NT2/D1 (cell line): Measurements from ENCODE around the gene CPA3.

Experiments
- DNase-seq: peaks from one replicate; pipeline ENCODE4 v3.0.0-alpha.2; 2011; ENCODE audit warnings: low read depth, low spot score
- H3K27me3 ChIP-seq: 2 replicates; pipeline ENCODE4 v1.6.0; 2011; ENCODE audit warnings: mild to moderate bottlenecking; ENCODE audit not compliant: insufficient read length, insufficient read depth
- H3K36me3 ChIP-seq: 2 replicates; pipeline ENCODE4 v1.6.1; 2011; ENCODE audit warnings: mild to moderate bottlenecking, low read length, mixed read lengths; ENCODE audit not compliant: insufficient read depth, insufficient read length
- H3K4me1 ChIP-seq: 2 replicates; pipeline ENCODE4 v1.5.1; 2011; ENCODE audit not compliant: insufficient read depth, insufficient read length
- H3K4me3 ChIP-seq: 2 replicates; pipeline ENCODE4 v1.5.1; 2011; ENCODE audit warnings: low read depth; ENCODE audit not compliant: insufficient read length
- H3K9ac ChIP-seq: 2 replicates; pipeline ENCODE4 v1.6.0; 2011; ENCODE audit warnings: low read depth; ENCODE audit not compliant: insufficient read length
- H3K9me3 ChIP-seq: 2 replicates; pipeline ENCODE4 v1.5.1; 2011; ENCODE audit warnings: mild to moderate bottlenecking, low read length; ENCODE audit not compliant: insufficient read depth
- SUZ12 ChIP-seq: IDR thresholded peaks from 2 replicates; pipeline ENCODE4 v1.6.1; 2011; ENCODE audit not compliant: insufficient read length, insufficient read depth; ENCODE audit errors: extremely low read depth
- YY1 ChIP-seq: IDR thresholded peaks from 2 replicates; pipeline ENCODE4 v1.6.1; 2011; ENCODE audit not compliant: insufficient read length, insufficient read depth
- ZNF274 ChIP-seq: IDR thresholded peaks from 2 replicates; pipeline ENCODE4 v1.6.1; 2011; ENCODE audit warnings: mild to moderate bottlenecking, low read depth, low read length

Gene CPA3

DNA sequence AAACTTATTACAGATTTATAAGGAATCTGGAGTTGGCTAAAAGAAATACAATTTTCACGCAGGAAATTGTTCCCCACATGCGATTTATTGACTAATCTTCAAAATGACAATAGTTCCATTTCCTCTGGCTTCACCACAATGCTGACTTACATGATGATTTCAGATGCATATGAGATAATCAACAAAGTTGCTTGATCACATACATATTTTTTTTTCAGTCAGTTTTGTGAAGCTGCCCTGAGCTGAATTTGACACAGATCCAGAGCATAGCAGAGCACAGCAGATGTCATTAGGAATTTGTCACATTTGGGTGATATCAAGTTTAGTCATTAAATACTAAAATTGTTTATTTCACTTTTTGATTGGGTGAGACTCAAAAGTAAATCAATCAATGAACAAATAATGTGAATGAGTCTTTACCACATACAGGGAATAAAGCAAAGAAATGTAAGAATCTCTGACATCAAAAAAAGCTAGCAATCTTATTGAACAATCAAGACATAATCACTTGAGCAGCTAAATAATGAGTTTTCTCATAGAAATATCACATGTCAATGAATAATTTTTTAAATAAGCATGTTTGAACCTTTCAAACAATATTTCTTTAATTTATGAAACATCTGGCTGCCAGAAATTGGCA is 19.2 kb upstream of the CPA3 start:
- H3K9ac ChIP-seq = no peak overlapping the region
- no peaks in the 10 kb centered on the region for H3K4me1 ChIP-seq
- no peaks in the 10 kb centered on the region for H3K9me3 ChIP-seq
- no peaks in the 10 kb centered on the region for H3K36me3 ChIP-seq
- no peak overlapping the region for H3K4me3 ChIP-seq
- TF ChIP-seq ZNF274 = no peak
- no peak for TF ChIP-seq SUZ12
- no peak for TF ChIP-seq YY1
- no peaks in the 10 kb centered on the region for H3K27me3 ChIP-seq
- DNase-seq = no peak

DNA sequence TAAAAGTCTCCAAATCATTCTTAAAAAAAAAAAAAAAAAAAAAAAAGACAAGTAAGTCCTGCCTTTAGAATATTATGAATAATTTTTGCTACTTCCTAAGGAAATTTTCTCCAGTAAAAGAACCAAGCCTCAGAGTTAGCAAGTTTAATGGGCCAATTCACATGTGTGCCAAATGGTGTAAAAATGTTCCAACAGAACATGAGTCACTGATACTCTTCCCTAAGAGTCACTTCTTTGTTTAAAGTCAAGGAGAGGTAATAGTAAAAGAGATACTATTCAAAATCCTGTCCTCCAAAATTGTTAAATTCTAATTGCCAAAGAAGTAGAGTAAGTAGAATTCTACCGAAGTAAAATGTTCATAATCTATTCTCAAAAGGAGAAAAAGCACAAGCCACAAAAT is 17.7 kb upstream of the CPA3 start:
- no peak for DNase-seq
- H3K9ac ChIP-seq = no peak overlapping the region
- no peaks in the 10 kb centered on the region for H3K9me3 ChIP-seq
- no peaks in the 10 kb centered on the region for H3K27me3 ChIP-seq
- TF ChIP-seq YY1 (no peak), SUZ12 (no peak), ZNF274 (no peak)
- H3K4me1 ChIP-seq = no peaks in the 10 kb centered on the region
- H3K36me3 ChIP-seq = no peaks in the 10 kb centered on the region
- no peak overlapping the region for H3K4me3 ChIP-seq

DNA sequence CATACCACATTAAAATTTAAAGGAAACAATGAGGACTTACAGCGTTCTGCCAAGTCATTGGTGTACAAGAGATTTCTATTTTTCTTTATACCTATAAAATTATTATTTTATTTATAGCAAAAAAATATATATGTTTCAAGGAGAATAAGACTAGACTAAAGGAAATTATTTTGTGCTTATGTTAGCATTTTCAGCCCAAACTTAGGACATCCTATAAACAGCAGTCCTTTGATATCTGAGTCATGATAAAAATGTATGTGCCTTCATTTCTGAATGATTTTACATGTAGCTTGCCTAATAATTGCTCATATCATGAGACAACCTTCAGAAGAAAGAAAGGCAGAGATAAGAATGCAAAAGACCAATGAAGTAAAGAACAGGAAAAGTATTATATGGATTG is 16.7 kb upstream of the CPA3 start:
- H3K4me1 ChIP-seq = no peaks in the 10 kb centered on the region
- TF ChIP-seq SUZ12 (no peak), YY1 (no peak), ZNF274 (no peak)
- H3K9me3 ChIP-seq = no peaks in the 10 kb centered on the region
- no peak overlapping the region for H3K4me3 ChIP-seq
- no peaks in the 10 kb centered on the region for H3K27me3 ChIP-seq
- no peaks in the 10 kb centered on the region for H3K36me3 ChIP-seq
- no peak for DNase-seq
- H3K9ac ChIP-seq = no peak overlapping the region

DNA sequence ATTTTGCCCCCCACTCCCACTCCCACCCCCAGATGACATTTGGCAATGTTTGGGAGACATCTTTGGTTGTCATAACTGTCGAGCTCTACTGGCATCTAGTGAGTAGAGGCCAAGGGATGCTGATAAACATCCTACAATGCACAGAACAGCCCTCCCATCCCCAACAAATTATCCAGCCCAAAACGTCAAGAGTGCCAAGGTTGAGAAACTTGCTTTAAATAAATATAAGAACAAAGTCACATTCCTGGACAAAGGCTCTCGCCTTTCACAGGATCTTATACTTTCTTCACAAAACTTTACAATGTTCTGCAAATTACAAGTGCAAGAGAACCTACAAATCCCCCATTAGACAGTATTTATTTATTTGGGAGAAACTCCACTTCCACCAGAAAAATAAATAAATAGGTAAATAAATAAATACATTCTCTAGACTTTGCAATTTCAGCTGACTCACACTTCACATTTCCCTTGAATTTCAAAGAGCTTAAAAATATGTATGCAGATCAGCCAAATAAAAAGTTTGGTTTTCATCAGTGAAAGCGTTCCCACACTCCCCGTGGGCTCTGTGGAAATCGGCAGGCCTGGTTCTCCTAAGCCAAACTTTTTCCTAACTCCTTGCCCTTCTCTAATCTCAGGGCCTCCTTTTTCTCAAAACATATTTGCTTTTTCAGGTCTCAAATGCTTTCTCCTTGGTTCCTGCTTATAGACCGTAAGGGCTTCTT is 12.7 kb upstream of the CPA3 start:
- no peak overlapping the region for H3K4me3 ChIP-seq
- no peak for DNase-seq
- H3K36me3 ChIP-seq = no peaks in the 10 kb centered on the region
- H3K27me3 ChIP-seq = no peaks in the 10 kb centered on the region
- no peak for TF ChIP-seq SUZ12
- TF ChIP-seq ZNF274 = no peak
- no peak for TF ChIP-seq YY1
- H3K4me1 ChIP-seq = no peaks in the 10 kb centered on the region
- no peaks in the 10 kb centered on the region for H3K9me3 ChIP-seq
- H3K9ac ChIP-seq = no peak overlapping the region

DNA sequence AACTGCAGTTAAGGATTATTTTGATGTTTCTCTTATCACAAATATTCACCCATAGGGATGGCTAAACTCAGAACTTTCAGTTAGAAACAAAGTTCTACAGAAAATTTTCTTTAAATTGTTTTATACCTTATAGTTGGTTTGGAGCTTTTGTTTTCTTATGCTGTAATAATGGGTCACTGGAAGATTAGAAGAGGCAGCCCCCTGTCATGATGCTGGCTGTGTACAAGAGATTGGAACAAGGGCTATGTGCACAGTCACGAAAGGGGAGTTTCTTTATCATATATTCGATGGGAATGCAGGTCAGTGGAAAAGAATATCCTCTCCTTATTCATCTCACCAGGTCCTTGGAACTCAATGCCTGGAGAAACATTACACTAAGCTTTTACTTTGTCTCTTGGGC is 12.0 kb upstream of the CPA3 start:
- Histone ChIP-seq H3K9me3 (no peaks in the 10 kb centered on the region), H3K4me1 (no peaks in the 10 kb centered on the region), H3K4me3 (no peak overlapping the region), H3K36me3 (no peaks in the 10 kb centered on the region), H3K27me3 (no peaks in the 10 kb centered on the region), H3K9ac (no peak overlapping the region)
- TF ChIP-seq ZNF274 (no peak), SUZ12 (no peak), YY1 (no peak)
- no peak for DNase-seq

DNA sequence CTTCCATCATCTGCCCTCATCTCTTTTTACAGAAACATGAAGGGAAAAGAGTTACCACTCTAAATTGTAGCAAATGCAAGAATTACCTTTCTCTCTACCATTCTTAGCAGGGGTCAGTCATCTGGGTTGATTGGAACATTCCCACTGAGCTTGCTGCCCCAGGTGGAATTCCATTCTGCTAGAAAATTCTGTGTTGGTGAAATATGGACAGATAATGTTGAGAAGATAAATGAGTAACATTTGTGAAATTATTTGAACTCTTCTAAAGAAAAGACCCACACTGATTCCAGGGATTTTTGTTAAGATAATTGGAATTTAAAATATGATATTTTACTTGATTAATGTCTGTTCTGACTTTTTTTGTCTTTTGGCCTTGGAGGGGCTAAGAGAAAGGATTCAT is 11.0 kb upstream of the CPA3 start:
- no peak overlapping the region for H3K9ac ChIP-seq
- H3K4me3 ChIP-seq = no peak overlapping the region
- TF ChIP-seq ZNF274 = no peak
- no peaks in the 10 kb centered on the region for H3K9me3 ChIP-seq
- DNase-seq = no peak
- H3K4me1 ChIP-seq = no peaks in the 10 kb centered on the region
- H3K36me3 ChIP-seq = no peaks in the 10 kb centered on the region
- no peaks in the 10 kb centered on the region for H3K27me3 ChIP-seq

DNA sequence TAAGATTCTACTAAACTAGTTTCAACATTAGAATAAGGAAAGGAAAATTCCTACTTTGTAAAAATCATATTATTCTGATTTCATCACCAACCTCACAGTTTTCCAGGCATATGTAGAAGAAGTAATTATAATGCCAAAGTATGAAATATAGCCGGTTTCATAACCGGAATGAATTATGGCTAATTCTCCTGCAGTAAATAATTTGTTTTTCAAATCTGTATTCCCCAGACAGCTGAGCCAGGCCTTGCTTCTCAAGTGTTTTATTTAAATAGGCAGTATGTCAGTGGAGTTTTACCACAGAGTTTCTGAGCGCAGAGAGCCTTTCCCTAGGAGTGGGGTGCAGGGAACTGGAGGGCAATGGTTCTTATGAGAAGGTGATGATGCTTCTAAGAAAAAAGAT is 8.7 kb upstream of the CPA3 start:
- H3K4me1 ChIP-seq = no peaks in the 10 kb centered on the region
- no peak for TF ChIP-seq ZNF274
- TF ChIP-seq YY1 = no peak
- no peak for TF ChIP-seq SUZ12

More for the DNA sequence above, 8.7 kb upstream of the CPA3 start:
- no peak overlapping the region for H3K4me3 ChIP-seq
- H3K27me3 ChIP-seq = no peaks in the 10 kb centered on the region
- no peak for DNase-seq
- H3K9ac ChIP-seq = no peak overlapping the region
- no peaks in the 10 kb centered on the region for H3K9me3 ChIP-seq
- no peaks in the 10 kb centered on the region for H3K36me3 ChIP-seq
